A549 treated with CpdA at 1 μM for 4 hours (cell line): ENCODE measurements around the gene USP32. TPM values are rescaled to one million over a fixed set of nuclear protein-coding genes. Genes with fewer than 3 reads are reported as not detected.

Source experiments
- total RNA-seq: library from RNA; stranded (reverse); fragments of 200-300 nt; extraction: Qiagen RNA extraction; gene quantifications from 5 replicates; pipeline ENCODE4 v1.2.3, GENCODE V29; 2022; ENCODE audit warnings: low read depth

Gene USP32
- total RNA-seq, result 31.2 to 37.5 TPM (median 34.1 TPM) in 5 replicates

GRCh38 chr17:60392042-60392844, at the start of gene USP32:
Gene USP32 (minus strand): TSS chr17:60392133. CDS start chr17:60391939, 194 bp downstream.

GRCh38 chr17:60422162-60422665, 30.3 kb upstream of the USP32 start, which contains the start of gene CHCT1:
Gene CHCT1 (plus strand): TSS chr17:60422489. CDS start chr17:60422593, 104 bp downstream.

GRCh38 chr17:60149691-60150582, 242.0 kb downstream of the USP32 start, which contains the start of gene CA4:
Gene CA4 (plus strand): TSS chr17:60149973. CDS start chr17:60150035, 62 bp downstream.

Other genes with a start within 250 kb of the USP32 start
- gene CA4, start 242.2 kb downstream of the USP32 start, total RNA-seq, result 0.13 to 0.33 TPM (median 0.26 TPM) in 3 of 5 replicates, not detected in the others
- gene CHCT1, start 30.4 kb upstream of the USP32 start, total RNA-seq, result 0.14 to 0.20 TPM (median 0.17 TPM) in 4 of 5 replicates, not detected in the other
- gene APPBP2, start 134.1 kb upstream of the USP32 start, total RNA-seq, result 11.9 to 20.5 TPM (median 18.2 TPM) in 5 replicates
- 18.2 to 21.3 TPM (median 20.2 TPM) in 5 replicates for gene PPM1D, start 208.1 kb upstream of the USP32 start, total RNA-seq